ENCODE results near the gene PRKAR1A.

The PRKAR1A gene

GRCh38 chr17:68541816-68542215 lies 29.6 kb downstream of the PRKAR1A start:
- no peak for DNase-seq (ENCODE audit: low read depth in 2 of 2, low spot score in 1 of 2)

DNA sequence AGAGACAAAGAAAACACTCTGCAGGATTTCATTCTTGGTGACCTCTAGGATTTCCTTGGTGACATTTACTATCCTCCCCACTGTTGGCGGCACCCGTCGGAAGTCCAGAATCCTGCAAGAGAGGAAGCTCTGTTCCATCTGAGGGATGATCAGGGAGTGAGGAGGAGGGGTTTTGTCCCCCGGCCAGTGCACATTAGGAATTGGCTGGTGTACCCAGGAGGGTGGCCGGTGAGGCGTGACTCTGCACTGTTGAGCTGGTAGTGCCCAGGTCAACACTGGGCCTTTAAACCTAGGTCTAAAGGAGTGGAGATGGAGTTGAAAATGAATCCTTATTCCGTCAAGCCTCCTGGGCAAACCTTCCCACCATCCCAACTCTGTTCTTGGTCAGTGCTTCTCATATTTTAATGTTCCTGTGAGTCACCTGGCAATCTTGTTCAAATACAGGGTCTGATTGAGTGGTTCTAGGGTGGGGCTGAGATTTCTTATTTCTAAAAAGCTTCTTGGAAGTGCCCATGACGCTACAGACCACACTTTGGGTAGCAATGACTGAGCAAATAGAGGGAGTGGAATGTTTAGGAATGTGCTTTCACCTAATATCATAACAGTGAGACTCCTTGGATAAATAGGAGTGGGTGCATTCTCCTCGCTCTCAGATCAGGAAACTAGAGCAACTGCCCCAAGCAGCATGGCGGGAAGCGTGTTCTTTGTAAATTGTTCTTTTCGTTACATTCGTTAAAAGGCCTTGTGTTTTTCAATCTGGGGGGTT lies 30.7 kb downstream of the PRKAR1A start:
- DNase-seq (ENCODE audit: low read depth in 2 of 2, low spot score in 1 of 2): no peak

GRCh38 chr17:68544111-68544915 lies 32.1 kb downstream of the PRKAR1A start:
- DNase-seq (ENCODE audit: low read depth in 2 of 2, low spot score in 1 of 2): no peak

DNA sequence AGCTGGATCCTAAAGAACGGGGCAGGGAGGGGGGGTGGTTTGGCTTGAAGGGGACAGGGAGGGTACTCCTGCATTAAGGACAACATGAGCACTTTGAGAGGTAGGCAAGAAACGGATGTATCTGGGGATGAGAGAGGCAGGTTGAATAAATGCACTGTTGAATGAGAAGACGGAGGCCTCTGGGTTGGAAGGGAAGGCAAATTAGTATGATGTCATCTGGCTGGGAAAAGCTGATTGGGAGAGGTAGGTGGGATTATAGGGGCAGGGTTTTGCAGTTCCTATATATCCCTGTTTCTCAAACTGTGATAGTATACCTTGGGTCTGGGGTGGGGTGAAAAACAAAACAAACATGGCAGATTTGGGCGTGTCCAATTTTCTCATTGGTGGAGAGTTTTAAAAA lies 44.3 kb downstream of the PRKAR1A start:
- DNase-seq (ENCODE audit: low read depth in 2 of 2, low spot score in 1 of 2): no peak

GRCh38 chr17:68559316-68559715 lies 47.1 kb downstream of the PRKAR1A start:
- DNase-seq (ENCODE audit: low read depth in 2 of 2, low spot score in 1 of 2): no peak

- DNase-seq (ENCODE audit: low read depth in 2 of 2, low spot score in 1 of 2): no peak
These were observed 48.9 kb downstream of the PRKAR1A start for GRCh38 chr17:68560966-68561720.

DNA sequence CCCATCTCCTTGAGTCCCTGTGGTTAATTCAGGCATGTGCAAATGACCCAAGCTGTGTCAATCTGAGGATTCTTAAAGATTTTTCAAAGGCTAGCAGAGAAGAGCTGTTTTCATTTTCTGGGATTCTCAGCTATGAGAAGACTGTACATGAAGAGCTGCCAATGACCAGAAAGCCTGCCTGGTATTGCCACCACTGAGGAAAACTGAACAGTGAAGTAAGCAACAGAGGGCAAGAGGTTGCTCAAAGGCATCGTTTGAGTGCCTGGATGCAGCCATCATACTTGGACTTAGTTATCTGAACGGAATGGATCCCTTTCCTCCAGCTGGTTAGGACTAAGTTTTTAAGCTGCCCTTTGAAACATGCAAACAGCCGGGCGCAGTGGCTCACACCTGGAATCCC lies 50.5 kb downstream of the PRKAR1A start:
- no peak for DNase-seq (ENCODE audit: low read depth in 2 of 2, low spot score in 1 of 2)

- DNase-seq (ENCODE audit: low read depth in 2 of 2, low spot score in 1 of 2): no peak
These were observed 52.3 kb downstream of the PRKAR1A start for GRCh38 chr17:68564415-68565111.

DNA sequence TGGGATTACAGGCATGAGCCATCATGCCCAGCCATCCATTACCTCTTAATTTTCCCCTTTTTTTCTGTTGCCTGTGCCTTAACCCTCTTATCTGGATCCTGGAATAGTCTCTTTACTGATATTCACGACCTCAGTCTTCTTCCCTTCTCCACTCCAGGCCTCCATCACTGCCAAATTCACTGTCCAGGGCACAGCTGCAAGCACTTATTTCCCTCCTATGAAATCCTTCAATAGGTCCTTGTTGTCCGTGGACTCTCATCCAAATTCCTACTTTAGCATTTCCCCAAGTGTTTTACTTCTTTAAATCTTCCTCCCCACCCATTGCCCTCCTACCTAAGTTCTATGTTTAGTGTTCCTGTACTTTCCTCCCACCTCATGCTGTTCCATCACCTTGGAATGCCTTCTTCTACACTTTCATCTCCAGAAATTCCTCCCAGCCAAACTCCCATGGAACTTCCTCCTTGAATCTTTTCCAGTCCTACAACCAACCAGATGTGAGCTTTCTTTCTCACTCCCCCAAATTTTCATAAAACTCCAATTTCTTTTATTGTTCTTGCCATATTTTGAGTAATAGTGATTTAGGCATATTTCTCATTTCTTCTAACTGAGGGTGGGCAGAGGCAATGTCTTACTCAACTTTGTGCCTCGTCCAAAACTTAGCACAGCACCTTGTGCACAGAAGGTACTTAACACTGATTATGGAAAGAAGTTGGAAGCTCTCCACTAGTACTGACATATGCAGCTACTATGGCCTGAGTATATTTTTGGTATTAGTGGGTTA lies 53.6 kb downstream of the PRKAR1A start:
- DNase-seq (ENCODE audit: low read depth in 2 of 2, low spot score in 1 of 2): no peak

GRCh38 chr17:68566442-68566738 lies 54.2 kb downstream of the PRKAR1A start:
- DNase-seq (ENCODE audit: low read depth in 2 of 2, low spot score in 1 of 2): no peak

DNA sequence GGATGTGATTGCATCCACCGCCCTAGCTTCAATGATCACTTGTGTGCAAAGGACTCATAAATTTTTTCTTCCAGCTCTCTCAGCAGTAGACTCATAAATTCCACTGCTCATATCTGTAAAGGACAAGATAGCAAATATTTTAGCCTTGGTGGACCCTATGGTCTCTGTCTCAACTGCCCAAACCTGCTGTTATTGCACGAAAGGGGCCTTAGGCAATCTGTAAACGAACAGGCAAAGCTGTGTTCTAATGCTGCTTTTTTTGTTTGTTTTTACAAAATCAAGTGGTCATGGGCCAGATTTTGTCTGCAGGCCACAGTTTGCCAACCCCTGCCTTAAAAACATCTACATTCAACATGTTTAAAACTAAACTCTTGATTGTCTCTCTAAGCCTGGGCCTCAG lies 54.8 kb downstream of the PRKAR1A start:
- DNase-seq (ENCODE audit: low read depth in 2 of 2, low spot score in 1 of 2): no peak

DNA sequence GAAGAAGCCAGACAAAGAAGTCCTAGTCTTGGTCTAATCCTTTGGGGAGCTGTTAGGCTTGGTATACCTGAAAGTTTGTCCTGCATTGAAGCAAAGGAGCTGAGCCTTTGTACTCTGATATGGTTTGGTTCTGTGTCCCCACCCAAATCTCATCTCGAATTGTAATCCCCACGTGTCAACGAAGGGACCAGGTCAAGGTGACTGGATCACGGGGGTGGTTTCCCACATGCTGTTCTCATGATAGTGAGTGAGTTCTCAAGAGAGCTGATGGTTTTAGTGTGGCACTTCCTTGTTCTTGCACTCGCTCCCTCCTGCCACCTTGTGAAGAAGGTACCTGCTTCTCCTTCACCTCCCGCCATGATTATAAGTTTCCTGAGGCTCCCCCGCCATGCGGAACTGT lies 55.4 kb downstream of the PRKAR1A start:
- no peak for DNase-seq (ENCODE audit: low read depth in 2 of 2, low spot score in 1 of 2)

GRCh38 chr17:68568581-68568980 lies 56.4 kb downstream of the PRKAR1A start:
- no peak for DNase-seq (ENCODE audit: low read depth in 2 of 2, low spot score in 1 of 2)

DNA sequence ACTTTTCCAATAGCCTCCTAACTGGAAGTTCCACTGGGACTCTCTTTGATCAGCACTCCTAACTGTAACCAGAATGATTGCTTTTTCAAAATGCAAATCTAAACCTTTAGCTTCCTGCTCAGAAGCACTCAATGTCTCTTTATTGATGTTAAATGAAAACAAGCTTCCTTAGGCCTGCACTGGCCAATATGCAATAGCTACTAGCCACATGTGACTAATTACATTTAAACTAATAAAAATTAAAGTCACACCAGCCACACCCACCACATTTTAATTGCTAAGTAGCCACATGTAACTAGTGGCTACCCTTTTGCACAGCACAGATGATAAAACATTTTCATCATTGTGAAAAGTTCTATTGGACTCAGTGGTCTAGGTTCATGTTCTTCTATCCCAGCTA lies 57.1 kb downstream of the PRKAR1A start:
- no peak for DNase-seq (ENCODE audit: low read depth in 2 of 2, low spot score in 1 of 2)

DNA sequence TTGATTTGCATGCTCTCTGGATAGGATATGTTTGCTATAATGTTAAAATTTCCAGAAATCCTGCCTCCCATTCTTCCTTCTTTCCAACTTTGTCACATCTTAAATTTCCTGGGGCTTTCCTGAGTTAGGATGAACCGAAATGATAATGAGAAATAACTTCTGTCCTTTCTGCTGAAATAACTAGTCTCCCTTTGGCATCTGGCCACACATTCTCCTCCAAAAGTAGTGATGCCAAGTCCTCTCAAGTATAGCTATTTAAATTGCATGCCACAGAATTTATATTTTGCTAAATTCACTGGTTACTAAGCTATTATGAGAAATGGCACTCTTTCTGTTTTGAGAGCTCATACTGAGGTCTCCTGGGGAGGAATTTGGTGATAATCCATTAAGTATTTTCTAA lies 58.3 kb downstream of the PRKAR1A start:
- no peak for DNase-seq (ENCODE audit: low read depth in 2 of 2, low spot score in 1 of 2)

DNA sequence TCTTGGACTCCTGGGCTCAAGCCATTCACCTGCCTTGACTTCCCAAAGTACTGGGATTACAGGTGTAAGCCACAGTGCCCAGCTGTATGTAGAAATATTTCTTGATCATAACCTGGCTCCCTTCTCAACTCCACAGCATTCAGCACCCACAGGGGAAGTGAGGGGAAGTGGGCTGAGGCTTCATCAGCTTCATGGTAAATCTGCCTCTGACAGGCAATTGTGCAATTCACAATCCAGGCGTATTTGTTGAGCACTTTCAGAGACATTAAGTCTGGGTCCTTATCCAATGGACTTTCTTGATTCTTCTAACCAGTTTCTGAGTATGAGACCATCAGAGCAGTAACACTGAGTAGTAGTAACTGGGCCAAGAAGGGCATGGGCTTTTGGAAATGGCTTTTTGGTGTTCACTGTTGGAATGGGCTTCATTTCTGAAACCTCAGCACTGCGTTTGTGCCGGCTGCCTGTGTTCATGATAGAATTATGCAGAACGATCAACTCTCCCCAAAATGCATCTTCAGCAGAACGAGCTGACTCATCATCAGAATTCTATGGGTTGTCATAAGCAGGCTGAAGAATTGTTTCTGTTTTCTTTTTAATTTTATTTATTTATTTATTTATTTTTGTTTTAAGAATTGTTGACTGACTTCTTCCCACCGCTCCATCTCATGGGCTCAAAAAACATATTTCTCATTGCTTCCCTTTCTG lies 60.1 kb downstream of the PRKAR1A start:
- DNase-seq (ENCODE audit: low read depth in 2 of 2, low spot score in 1 of 2): no peak

GRCh38 chr17:68573338-68573737 lies 61.1 kb downstream of the PRKAR1A start:
- DNase-seq (ENCODE audit: low read depth in 2 of 2, low spot score in 1 of 2): no peak

- no peak for DNase-seq (ENCODE audit: low read depth in 2 of 2, low spot score in 1 of 2)
These were observed 63.9 kb downstream of the PRKAR1A start for GRCh38 chr17:68576137-68576536.

DNA sequence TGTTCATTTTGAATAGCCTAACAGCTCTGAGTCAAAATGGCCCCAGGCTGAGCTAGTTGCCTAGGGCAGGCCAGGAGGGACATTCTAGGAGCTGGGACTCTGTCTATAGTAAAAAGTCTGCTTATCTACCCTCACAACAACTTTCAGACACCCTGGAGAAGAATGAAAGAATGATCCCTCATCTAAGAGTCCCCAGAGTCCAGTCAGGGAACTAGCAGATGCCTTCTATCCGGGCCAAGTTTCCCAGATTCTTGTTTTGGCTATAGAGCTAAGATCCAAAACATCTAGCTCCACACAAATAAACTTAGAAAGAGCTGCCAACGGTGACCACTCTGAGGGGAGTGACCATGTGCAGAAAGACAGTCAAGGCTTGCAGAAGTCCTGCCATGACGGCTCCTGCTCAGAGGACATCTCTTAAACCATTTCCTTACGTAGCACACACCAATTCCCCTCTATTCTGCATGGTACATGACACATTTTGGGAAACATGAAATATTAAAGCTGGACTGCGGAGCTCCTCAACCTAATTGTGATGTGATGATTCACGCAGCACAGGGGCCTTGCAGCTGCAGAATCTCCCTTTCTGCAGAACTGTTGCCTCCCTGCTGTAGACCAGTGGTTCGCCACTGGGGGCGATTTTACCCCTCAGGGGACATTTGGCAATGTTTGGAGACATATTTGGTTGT lies 64.7 kb downstream of the PRKAR1A start:
- no peak for DNase-seq (ENCODE audit: low read depth in 2 of 2, low spot score in 1 of 2)

GRCh38 chr17:68577497-68577821 lies 65.2 kb downstream of the PRKAR1A start:
- DNase-seq (ENCODE audit: low read depth in 2 of 2, low spot score in 1 of 2): no peak

Data from stimulated activated CD8-positive, alpha-beta memory T cell treated with anti-CD3 and anti-CD28 coated beads, Interleukin-4, amount 100 ng/mL, for 1 hour (primary cell).